ENCODE data around the gene GLMN. TPM values are rescaled to one million over a fixed set of nuclear protein-coding genes. Genes with fewer than 3 reads are reported as not detected.

Gene GLMN
- polyA plus RNA-seq, 3 donors, result 2.1 to 4.1 (median 2.6) TPM

DNA sequence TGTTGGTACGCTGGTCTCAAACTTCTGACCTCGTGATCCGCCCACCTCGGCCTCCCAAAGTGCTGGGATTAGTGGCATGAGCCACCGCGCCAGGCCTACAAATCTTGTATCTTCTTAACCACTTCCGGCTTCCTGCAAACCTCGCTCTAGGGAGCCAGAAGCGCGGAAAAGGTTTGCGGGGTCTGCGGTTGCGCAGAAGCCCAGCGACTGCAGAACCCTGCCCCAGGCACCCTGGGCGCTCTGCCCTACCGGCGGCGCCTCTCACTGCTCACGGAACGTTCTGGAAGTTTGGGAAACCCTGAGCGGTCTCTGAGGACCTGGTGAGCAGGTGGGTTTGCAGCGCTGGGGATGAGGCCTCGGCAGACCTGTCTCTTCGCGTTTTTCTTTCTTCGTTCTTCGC is 81.1 kb downstream of the GLMN start, which contains the start of gene C1orf146:
Gene C1orf146 (plus strand): TSS at position 195 of the 400 bp plus-strand sequence. CDS start 13,506 bp downstream, outside the sequence.
- no peak within 1 kb of the TSS for H3K4me3 Mint-ChIP-seq
- WGBS (ENCODE audit: insufficient coverage), result 96% methylated on average over 24 of the region's 27 CpGs
- no peaks in the 10 kb centered on the region for H3K79me2 ChIP-seq (ENCODE audit: insufficient read depth, low read length)

DNA sequence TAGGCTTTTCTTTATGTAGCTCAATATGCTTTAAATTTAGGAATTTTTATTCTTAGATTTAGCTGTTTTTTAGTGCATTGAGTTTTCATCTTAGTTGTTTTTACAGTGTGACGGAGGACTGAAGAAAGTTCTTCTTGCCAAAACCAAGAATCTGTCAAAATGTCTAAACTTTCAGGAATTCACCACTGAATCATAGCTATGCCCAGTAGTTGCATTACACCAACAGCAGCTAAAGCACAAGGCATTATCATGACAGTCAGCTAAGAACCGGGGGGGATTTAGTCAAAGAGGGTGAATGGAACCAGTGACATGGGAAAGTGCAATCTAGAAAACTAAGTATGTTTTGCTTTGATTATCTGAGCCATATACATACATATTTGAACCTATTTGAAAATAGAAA is 87.6 kb downstream of the GLMN start:
- Mint-ChIP-seq H3K9me3 (peaks cover 0 to 3% (median 2%) of the 10 kb centered on the region in 7 donors), H3K36me3 (no peaks in the 10 kb centered on the region), H3K27me3 (ENCODE audit: low read depth in 3 of 3) (peaks cover 0 to 2% (median 2%) of the 10 kb centered on the region in 3 donors), H3K4me1 (peaks cover 3% of the 10 kb centered on the region), H3K4me3 (no peak overlapping the region), H3K27ac (no peak overlapping the region)
- H2AFZ ChIP-seq (ENCODE audit: insufficient read depth, low read depth, low read length, poor library complexity, severe bottlenecking), result no peak overlapping the region
- no peak overlapping the region for H3K9ac ChIP-seq (ENCODE audit: insufficient read depth, low read length, poor library complexity, severe bottlenecking)
- H3K27ac ChIP-seq (ENCODE audit: low read depth in 1 of 2, low read length in 2 of 2), result no peak overlapping the region
- H3K9me3 ChIP-seq (replicated peaks in 1 of 2; ENCODE audit: control insufficient read depth in 1 of 2, insufficient read depth in 1 of 2, low read length in 2 of 2), result no peaks in the 10 kb centered on the region
- H3K4me1 ChIP-seq (ENCODE audit: control insufficient read depth in 1 of 2, insufficient read depth in 2 of 2, low read length in 2 of 2), result no peaks in the 10 kb centered on the region
- H4K20me1 ChIP-seq (ENCODE audit: insufficient read depth, low read length), result no peaks in the 10 kb centered on the region
- no peak overlapping the region for H3K4me2 ChIP-seq (replicated peaks; ENCODE audit: extremely low read depth, low read length, poor library complexity, severe bottlenecking)
- H3K36me3 ChIP-seq (replicated peaks in 1 of 2; ENCODE audit: control insufficient read depth in 1 of 2, insufficient read depth in 2 of 2, low read length in 2 of 2), result no peaks in the 10 kb centered on the region
- intact Hi-C loops (cut with micrococcal nuclease), result no loop called here
- no peak overlapping the region for H3K4me3 ChIP-seq (replicated peaks in 1 of 3; ENCODE audit: low read depth in 2 of 3, low read length in 3 of 3)
- H3K27me3 ChIP-seq (ENCODE audit: control insufficient read depth in 2 of 2, insufficient read depth in 2 of 2, low read length in 2 of 2), result no peaks in the 10 kb centered on the region
- TF ChIP-seq, protein P1, sequence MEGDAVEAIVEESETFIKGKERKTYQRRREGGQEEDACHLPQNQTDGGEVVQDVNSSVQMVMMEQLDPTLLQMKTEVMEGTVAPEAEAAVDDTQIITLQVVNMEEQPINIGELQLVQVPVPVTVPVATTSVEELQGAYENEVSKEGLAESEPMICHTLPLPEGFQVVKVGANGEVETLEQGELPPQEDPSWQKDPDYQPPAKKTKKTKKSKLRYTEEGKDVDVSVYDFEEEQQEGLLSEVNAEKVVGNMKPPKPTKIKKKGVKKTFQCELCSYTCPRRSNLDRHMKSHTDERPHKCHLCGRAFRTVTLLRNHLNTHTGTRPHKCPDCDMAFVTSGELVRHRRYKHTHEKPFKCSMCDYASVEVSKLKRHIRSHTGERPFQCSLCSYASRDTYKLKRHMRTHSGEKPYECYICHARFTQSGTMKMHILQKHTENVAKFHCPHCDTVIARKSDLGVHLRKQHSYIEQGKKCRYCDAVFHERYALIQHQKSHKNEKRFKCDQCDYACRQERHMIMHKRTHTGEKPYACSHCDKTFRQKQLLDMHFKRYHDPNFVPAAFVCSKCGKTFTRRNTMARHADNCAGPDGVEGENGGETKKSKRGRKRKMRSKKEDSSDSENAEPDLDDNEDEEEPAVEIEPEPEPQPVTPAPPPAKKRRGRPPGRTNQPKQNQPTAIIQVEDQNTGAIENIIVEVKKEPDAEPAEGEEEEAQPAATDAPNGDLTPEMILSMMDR (IDR thresholded peaks at IDR 0.05), result no peak
- no peaks in the 10 kb centered on the region for H3K79me2 ChIP-seq (ENCODE audit: insufficient read depth, low read length)
- no peak for DNase-seq
- no CpG with 5 or more reads among the region's 2 CpGs for WGBS (ENCODE audit: insufficient coverage)

More for the DNA sequence above, 81.1 kb downstream of the GLMN start, which contains the start of gene C1orf146:
- intact Hi-C loops (cut with micrococcal nuclease), result no loop called here
- H3K4me3 ChIP-seq (replicated peaks in 1 of 3; ENCODE audit: low read depth in 2 of 3, low read length in 3 of 3), result no peak within 1 kb of the TSS
- DNase-seq, result no peak
- no peaks in the 10 kb centered on the region for H4K20me1 ChIP-seq (ENCODE audit: insufficient read depth, low read length)
- no peak within 1 kb of the TSS for H2AFZ ChIP-seq (ENCODE audit: insufficient read depth, low read depth, low read length, poor library complexity, severe bottlenecking)
- Mint-ChIP-seq H3K9me3 (peaks cover 2 to 14% (median 4%) of the 10 kb centered on the region in 7 donors), H3K27ac (no peak within 1 kb of the TSS), H3K4me1 (no peaks in the 10 kb centered on the region), H3K36me3 (no peaks in the 10 kb centered on the region), H3K27me3 (ENCODE audit: low read depth in 3 of 3) (peaks cover 0 to 2% (median 2%) of the 10 kb centered on the region in 3 donors)
- H3K4me2 ChIP-seq (replicated peaks; ENCODE audit: extremely low read depth, low read length, poor library complexity, severe bottlenecking), result no peak within 1 kb of the TSS
- H3K36me3 ChIP-seq (replicated peaks in 1 of 2; ENCODE audit: control insufficient read depth in 1 of 2, insufficient read depth in 2 of 2, low read length in 2 of 2), result no peaks in the 10 kb centered on the region
- no peaks in the 10 kb centered on the region for H3K4me1 ChIP-seq (ENCODE audit: control insufficient read depth in 1 of 2, insufficient read depth in 2 of 2, low read length in 2 of 2)
- peaks cover 0 to 9% of the 10 kb centered on the region in 2 donors for H3K9me3 ChIP-seq (replicated peaks in 1 of 2; ENCODE audit: control insufficient read depth in 1 of 2, insufficient read depth in 1 of 2, low read length in 2 of 2)
- H3K27me3 ChIP-seq (ENCODE audit: control insufficient read depth in 2 of 2, insufficient read depth in 2 of 2, low read length in 2 of 2), result no peaks in the 10 kb centered on the region
- TF ChIP-seq, protein P1 (IDR thresholded peaks at IDR 0.05), result no peak
- no peak within 1 kb of the TSS for H3K9ac ChIP-seq (ENCODE audit: insufficient read depth, low read length, poor library complexity, severe bottlenecking)
- no peak within 1 kb of the TSS for H3K27ac ChIP-seq (ENCODE audit: low read depth in 1 of 2, low read length in 2 of 2)
